Suppressor macrophage treated with lipopolysaccharide for 4 hours (primary cell): ENCODE results near the gene PCDHGA5.
"Not testable (repeated sequence)": the region's sequence is repeated elsewhere in the genome, so short reads cannot be mapped to it uniquely, and the experiment has no call there.

Source experiments
- DNase-seq: peaks from one replicate; pipeline ENCODE4 v3.0.0-alpha.2; 2020

Gene PCDHGA5

DNA sequence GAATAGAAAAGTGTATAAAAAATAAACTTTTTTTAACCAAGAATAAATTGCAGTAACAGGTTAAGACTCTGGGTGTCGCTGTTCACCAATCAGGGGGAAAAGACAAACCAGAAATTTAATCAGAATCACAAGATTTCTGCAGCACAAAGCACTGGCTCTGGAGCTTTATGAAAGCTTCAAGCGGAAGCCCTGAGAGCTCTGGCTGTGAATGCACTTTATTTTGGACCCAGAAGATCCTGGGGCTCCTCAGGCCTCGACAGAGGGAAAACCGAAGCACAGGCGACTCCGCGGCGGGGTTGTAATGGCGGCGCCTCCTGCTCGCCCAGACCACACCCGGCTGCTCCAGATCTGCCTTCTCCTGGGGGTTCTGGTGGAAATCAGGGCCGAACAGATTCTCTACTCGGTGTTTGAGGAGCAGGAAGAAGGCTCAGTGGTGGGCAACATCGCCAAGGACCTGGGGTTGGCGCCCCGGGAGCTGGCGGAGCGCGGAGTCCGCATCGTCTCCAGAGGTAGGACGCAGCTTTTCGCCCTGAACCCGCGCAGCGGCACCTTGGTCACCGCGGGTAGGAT lies 9.0 kb upstream of the PCDHGA5 start, which contains the start of gene PCDHGA4:
PCDHGA4 (plus strand) TSS at position 122 of the 570 bp plus-strand sequence; CDS start at position 209, 87 bp downstream.
- no peak for DNase-seq

DNA sequence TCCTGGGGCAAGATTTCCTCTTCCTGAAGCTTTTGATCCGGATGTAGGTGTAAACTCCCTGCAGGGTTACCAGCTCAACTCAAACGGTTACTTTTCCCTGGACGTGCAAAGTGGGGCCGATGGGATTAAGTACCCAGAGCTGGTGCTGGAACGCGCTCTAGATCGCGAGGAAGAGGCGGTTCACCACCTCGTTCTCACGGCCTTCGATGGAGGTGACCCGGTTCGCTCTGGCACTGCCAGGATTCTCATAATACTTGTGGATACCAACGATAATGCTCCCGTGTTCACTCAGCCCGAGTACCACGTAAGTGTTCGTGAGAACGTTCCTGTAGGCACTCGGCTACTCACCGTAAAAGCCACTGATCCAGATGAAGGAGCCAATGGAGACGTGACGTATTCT lies 8.3 kb upstream of the PCDHGA5 start:
- no peak for DNase-seq

DNA sequence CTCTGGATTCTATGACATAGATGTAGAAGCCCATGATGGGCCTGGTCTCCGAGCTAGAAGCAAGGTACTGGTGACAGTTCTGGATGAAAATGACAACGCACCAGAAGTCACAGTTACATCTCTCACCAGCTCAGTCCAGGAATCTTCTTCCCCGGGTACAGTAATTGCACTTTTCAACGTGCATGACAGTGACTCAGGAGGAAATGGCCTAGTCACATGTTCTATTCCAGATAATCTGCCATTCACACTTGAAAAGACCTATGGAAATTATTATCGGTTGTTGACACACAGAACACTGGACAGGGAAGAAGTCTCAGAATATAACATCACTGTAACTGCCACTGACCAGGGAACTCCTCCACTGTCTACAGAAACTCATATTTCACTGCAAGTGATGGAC lies 7.8 kb upstream of the PCDHGA5 start:
- no peak for DNase-seq

DNA sequence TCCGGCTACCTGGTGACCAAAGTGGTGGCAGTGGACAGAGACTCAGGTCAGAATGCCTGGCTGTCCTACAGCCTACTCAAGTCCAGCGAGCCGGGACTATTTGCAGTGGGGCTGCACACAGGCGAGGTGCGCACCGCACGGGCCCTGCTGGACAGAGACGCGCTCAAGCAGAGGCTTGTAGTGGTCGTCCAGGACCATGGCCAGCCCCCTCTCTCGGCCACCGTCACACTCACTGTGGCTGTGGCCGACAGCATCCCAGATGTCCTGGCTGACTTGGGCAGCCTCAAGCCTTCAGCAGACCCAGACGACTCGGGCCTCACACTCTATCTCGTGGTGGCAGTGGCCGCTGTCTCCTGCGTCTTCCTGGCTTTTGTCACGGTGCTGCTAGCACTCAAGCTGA lies 7.0 kb upstream of the PCDHGA5 start:
- DNase-seq = no peak

DNA sequence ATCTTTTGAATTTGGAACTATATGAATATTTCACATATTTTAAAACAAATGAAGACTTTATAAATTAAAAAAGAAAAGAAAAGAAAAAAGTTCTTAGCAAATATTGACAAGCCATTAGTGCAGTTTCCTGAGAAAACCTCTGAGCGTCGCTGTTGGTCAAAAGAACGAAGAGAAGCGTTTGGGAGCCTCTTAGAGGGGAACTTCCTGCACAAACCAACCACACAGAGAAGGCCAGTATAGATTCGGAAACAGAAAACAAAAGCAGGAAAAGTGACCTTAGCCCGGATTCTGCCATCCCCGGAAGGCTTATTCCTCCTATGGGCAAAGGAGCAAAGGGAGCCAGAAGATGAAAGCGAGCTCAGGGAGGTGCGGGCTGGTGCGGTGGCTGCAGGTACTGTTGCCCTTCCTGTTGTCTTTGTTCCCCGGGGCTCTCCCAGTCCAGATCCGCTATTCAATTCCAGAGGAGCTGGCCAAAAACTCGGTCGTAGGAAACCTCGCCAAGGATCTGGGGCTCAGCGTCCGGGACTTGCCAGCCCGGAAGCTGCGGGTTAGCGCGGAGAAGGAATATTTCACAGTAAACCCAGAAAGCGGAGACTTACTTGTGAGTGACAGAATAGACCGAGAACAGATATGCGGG lies 4.1 kb upstream of the PCDHGA5 start, which contains the start of gene PCDHGB2:
PCDHGB2 (plus strand) TSS at position 205 of the 637 bp plus-strand sequence; CDS start at position 347, 142 bp downstream.
- peak; percentile 29 for DNase-seq

DNA sequence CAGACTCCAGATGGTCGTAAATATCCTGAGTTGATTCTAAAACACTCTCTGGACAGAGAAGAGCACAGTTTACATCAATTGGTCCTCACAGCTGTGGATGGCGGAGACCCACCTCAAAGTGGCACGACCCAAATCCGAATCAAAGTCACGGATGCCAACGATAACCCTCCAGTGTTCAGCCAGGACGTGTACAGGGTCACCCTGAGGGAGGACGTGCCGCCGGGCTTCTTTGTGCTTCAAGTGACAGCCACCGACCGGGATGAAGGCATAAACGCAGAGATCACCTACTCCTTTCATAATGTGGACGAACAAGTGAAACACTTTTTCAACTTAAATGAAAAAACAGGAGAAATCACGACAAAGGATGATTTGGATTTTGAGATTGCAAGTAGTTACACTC lies 3.3 kb upstream of the PCDHGA5 start:
- no peak for DNase-seq

DNA sequence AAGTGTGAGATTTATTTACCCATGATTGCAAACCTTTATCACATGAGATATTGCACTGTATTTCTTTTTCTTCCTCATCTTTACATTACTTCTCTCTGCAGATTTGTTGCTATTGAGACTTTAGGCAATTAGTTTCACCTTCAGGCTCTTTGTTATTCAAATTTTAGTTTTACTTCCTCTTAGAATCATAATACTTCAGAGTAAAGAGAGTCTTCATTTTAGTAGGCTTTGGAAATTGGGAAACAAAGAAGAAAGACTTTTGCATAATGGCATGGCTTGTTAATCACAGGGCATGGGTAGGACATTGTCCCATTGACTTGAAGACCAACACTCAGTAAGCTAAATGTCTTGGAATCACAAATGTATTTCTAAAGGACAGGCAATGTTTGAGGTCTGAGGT lies 1.2 kb upstream of the PCDHGA5 start:
- DNase-seq = no peak

DNA sequence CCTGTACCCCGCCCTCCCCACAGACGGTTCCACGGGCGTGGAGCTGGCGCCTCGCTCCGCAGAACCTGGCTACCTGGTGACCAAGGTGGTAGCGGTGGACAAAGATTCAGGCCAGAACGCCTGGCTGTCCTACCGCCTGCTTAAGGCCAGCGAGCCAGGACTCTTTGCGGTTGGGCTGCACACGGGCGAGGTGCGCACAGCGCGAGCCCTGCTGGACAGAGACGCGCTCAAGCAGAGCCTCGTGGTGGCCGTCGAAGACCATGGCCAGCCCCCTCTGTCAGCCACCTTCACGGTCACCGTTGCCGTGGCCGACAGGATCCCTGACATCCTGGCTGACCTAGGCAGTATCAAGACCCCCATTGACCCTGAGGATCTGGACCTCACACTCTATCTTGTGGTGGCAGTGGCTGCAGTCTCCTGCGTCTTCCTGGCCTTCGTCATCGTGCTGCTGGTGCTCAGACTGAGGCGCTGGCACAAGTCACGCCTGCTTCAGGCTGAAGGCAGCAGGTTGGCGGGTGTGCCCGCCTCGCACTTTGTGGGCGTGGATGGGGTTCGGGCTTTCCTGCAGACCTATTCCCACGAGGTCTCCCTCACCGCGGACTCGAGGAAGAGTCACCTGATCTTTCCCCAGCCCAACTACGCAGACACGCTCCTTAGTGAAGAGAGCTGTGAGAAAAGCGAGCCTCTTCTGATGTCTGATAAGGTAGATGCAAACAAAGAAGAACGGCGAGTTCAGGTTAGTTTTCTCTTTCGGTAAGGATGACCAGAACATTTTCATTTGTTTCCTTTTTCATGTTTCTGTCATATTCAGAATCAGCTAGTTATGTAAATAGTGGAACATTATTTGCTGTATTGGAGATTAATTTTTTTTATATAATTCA lies 2.3 kb downstream of the PCDHGA5 start:
- DNase-seq = no peak

DNA sequence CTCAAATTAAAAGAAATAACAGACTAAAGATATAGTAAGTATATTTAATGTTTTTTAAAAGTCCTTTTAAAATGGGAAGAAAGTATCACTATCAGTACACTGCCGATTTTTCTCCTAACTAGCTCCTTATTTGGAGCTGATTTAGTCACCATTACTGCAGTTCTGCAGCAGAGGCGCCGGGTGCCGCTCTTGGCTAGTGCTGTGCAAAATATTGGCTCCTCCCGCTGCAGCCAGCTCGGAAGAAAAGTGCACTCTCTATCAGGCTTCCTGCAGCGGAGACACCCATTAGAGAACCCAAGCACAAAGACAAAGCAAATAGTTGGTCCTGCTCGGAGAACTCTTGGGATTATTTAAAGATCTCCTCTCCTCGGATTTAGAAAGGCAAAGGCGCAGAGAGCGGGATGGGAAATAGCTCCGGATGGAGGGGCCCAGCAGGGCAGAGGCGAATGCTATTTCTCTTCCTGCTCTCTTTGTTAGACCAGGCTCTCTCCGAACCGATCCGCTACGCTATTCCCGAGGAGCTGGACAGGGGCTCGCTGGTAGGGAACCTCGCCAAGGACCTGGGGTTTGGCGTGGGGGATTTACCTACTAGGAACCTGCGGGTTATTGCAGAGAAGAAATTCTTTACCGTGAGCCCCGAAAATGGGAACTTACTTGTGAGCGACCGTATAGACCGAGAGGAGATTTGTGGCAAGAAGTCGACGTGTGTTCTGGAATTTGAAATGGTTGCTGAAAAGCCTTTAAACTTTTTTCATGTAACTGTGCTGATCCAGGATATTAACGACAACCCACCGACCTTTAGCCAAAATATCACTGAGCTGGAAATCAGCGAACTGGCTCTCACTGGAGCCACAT lies 6.3 kb downstream of the PCDHGA5 start, which contains the start of gene PCDHGB3:
PCDHGB3 (plus strand) TSS at position 249 of the 855 bp plus-strand sequence; CDS start at position 402, 153 bp downstream.
- DNase-seq = peak; percentile 22

DNA sequence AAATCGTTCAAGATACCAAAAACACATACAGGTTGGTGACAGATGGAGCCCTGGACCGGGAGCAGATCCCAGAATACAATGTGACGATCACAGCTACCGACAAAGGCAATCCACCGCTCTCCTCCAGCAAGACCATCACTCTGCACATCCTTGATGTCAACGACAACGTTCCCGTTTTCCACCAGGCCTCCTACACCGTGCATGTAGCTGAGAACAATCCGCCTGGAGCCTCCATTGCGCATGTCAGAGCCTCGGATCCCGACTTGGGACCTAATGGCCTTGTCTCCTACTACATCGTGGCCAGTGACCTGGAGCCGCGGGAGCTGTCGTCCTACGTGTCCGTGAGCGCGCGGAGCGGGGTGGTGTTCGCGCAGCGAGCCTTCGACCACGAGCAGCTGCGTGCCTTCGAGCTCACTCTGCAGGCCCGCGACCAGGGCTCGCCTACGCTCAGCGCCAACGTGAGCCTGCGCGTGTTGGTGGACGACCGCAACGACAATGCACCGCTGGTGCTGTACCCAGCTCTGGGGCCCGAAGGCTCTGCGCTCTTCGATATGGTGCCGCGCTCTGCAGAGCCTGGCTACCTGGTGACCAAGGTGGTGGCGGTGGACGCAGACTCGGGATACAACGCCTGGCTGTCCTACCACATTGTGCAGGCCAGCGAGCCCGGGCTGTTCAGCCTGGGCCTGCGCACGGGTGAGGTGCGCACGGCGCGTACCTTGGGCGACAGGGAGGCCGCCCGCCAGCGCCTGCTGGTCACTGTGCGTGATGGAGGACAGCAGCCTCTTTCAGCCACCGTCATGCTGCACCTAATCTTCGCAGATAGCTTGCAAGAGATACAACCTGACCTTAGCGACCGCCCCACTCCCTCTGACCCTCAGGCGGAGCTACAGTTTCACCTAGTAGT lies 7.9 kb downstream of the PCDHGA5 start:
- no peak for DNase-seq

DNA sequence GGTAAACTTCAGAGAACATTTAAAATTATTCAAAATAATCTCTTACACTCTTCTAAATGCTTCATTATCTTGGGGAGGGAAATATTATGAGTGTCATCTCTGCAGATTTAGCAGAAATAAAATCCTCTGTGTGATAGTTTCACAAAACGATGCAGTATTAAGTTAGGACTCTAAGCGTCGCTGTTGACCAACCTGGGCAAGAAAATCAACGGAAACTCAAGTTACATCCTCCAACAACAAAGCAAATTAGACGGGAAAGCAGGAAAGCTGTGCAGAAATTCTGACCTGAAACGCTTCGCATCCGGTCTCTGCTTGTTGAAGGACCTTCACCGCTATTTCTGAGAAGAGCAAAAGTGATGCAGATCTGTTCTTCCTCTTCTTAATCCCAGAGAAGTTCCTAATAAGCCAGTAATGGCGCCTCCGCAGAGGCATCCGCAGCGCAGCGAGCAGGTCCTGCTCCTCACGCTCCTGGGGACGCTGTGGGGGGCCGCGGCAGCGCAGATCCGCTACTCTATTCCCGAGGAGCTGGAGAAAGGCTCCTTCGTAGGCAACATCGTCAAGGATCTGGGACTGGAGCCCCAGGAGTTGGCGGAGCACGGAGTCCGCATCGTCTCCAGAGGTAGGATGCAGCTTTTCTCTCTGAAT lies 9.8 kb downstream of the PCDHGA5 start, which contains the start of gene PCDHGA6:
PCDHGA6 (plus strand) TSS at position 219 of the 645 bp plus-strand sequence; CDS start at position 412, 193 bp downstream.
- DNase-seq = no peak

DNA sequence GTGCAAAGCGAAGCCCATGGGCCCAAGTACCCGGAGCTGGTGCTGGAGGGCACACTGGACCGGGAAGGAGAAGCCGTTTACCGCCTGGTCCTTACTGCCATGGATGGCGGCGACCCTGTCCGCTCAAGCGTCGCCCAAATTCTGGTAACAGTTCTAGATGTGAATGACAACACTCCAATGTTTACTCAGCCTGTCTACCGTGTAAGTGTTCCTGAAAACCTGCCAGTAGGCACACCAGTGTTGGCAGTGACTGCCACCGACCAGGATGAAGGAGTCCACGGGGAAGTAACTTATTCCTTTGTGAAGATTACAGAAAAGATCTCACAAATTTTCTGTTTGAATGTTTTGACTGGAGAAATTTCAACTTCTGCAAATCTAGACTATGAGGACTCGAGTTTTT lies 10.7 kb downstream of the PCDHGA5 start:
- no peak for DNase-seq

DNA sequence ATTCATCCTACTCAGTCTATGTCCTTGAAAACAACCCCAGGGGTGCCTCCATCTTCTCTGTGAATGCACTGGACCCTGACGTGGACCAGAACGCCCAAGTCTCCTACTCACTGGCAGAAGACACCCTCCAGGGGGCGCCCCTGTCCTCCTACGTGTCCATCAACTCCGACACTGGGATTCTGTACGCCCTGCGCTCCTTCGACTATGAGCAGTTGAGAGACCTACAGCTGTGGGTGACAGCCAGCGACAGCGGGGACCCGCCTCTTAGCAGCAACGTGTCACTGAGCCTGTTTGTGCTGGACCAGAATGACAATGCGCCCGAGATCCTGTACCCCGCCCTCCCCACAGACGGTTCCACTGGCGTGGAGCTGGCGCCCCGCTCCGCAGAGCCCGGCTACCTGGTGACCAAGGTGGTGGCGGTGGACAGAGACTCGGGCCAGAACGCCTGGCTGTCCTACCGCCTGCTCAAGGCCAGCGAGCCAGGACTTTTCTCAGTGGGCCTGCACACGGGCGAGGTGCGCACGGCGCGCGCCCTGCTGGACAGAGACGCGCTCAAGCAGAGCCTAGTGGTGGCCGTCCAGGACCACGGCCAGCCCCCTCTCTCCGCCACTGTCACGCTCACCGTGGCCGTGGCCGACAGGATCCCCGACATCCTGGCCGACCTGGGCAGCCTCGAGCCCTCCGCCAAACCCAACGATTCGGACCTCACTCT lies 11.6 kb downstream of the PCDHGA5 start:
- DNase-seq = not testable (repeated sequence)

DNA sequence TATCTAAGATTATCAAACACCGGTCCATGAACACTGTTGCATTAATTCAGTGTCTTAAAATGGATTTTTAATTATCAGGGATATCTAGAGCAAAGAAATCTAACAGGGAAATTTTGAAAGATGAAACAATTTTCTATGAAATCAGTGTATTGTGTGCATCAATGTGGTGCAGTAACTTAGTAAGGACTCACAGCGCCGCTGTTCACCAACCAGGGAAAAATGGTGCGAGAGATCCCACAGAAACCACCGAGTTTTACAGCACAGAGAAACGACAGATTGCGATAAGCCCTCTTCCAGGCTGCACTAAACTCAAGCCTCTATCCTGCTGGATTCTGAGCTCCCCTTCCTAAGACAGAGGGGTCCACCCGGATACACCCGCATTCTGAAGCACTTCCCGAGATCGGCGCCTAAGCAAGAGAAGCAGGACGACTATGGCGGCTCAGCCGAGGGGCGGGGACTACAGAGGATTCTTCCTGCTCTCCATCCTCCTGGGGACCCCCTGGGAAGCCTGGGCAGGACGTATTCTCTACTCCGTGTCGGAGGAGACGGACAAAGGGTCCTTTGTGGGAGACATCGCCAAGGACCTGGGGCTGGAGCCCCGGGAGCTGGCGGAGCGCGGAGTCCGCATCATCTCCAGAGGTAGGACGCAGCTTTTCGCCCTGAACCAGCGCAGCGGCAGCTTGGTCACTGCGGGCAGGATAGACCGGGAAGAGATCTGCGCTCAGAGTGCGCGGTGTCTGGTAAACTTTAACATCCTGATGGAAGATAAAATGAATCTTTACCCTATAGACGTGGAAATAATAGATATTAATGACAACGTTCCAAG lies 18.7 kb downstream of the PCDHGA5 start, which contains the start of gene PCDHGA7:
PCDHGA7 (plus strand) TSS at position 274 of the 826 bp plus-strand sequence; CDS start at position 432, 158 bp downstream.
- DNase-seq = no peak

DNA sequence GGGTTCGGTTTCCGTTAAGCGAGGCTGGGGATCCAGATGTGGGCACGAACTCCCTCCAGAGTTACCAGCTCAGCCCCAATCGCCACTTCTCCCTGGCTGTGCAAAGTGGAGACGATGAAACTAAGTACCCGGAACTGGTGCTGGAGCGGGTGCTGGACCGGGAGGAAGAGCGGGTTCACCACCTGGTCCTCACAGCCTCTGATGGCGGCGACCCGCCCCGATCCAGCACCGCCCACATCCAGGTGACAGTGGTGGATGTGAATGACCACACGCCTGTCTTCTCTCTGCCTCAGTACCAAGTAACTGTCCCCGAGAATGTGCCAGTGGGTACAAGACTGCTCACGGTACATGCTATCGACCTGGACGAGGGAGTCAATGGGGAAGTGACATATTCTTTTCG lies 19.4 kb downstream of the PCDHGA5 start:
- DNase-seq = no peak

DNA sequence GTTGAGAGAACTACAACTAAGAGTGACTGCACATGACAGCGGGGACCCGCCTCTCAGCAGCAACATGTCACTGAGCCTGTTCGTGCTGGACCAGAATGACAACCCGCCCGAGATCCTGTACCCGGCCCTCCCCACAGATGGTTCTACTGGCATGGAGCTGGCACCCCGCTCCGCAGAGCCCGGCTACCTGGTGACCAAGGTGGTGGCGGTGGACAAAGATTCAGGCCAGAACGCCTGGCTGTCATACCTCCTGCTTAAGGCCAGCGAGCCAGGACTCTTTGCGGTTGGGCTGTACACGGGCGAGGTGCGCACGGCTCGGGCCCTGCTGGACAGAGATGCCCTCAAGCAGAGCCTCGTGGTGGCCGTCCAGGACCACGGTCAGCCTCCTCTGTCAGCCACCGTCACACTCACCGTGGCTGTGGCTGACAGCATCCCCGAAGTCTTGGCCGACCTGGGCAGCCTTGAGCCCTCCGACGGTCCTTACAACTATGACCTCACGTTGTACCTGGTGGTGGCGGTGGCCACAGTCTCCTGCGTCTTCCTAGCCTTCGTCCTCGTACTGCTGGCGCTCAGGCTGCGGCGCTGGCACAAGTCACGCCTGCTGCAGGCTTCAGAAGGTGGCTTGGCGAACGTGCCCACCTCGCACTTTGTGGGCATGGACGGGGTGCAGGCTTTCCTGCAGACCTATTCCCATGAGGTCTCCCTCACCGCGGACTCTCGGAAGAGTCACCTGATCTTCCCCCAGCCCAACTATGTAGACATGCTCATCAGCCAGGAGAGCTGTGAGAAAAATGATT lies 20.7 kb downstream of the PCDHGA5 start:
- no peak for DNase-seq

DNA sequence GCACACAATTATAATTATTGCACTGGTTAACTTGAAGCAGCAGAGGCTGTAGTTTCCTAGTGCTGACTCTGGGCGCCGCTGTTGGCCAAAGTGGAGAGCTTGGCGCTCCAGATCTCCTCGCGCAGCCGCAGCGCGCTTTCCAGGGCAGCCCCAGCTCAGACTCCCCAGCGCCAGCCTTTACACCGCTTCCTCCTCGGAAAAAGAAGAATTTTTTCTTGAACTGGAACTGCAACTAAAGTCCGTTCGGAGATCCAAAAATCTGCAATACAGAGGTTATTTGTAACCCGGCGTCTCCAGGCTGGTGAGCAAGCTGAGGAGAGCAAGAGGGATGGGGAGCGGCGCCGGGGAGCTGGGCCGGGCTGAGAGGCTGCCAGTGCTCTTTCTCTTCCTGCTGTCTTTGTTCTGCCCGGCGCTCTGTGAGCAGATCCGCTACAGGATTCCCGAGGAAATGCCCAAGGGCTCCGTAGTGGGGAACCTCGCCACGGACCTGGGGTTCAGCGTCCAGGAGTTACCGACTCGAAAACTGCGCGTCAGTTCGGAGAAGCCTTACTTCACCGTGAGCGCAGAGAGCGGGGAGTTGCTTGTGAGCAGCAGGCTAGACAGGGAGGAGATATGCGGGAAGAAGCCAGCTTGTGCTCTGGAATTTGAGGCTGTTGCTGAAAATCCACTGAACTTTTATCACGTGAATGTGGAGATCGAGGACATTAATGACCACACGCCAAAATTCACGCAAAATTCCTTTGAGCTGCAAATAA lies 23.8 kb downstream of the PCDHGA5 start, which contains the start of gene PCDHGB4:
PCDHGB4 (plus strand) TSS at position 142 of the 755 bp plus-strand sequence; CDS start at position 329, 187 bp downstream.
- peak; percentile 29 for DNase-seq
